GM19328 (cell line): ENCODE measurements around the gene SLC41A1.

Source experiments
- ATAC-seq: cut with Tn5 transposase; IDR thresholded peaks from one replicate; pipeline ENCODE4 v1.9.1; 2021; ENCODE audit warnings: mild to moderate bottlenecking, moderate library complexity; ENCODE audit not compliant: unreplicated experiment

SLC41A1 gene

GRCh38 chr1:205760606-205761005 lies 52.4 kb downstream of the SLC41A1 start:
- ATAC-seq: no peak

- ATAC-seq: no peak
These were observed 56.4 kb downstream of the SLC41A1 start for GRCh38 chr1:205756552-205756951.

- ATAC-seq: no peak
These were observed 58.1 kb downstream of the SLC41A1 start for GRCh38 chr1:205754857-205755256.

GRCh38 chr1:205751036-205751651 lies 61.9 kb downstream of the SLC41A1 start:
- ATAC-seq: no peak

- peak; percentile 70 for ATAC-seq
These were observed 62.6 kb downstream of the SLC41A1 start, which contains the start of gene NUCKS1 for GRCh38 chr1:205750138-205751035. TSS of gene NUCKS1 (minus strand) at chr1:205750182. CDS start at chr1:205749973, 209 bp downstream.

GRCh38 chr1:205749234-205750137 lies 63.5 kb downstream of the SLC41A1 start:
- peak; percentile 76 for ATAC-seq

GRCh38 chr1:205748403-205749233 lies 64.4 kb downstream of the SLC41A1 start:
- no peak for ATAC-seq

GRCh38 chr1:205746757-205747412 lies 66.1 kb downstream of the SLC41A1 start:
- no peak for ATAC-seq

- ATAC-seq: no peak
These were observed 68.6 kb downstream of the SLC41A1 start for GRCh38 chr1:205744403-205744802.

- no peak for ATAC-seq
These were observed 69.0 kb downstream of the SLC41A1 start for GRCh38 chr1:205743977-205744376.

GRCh38 chr1:205741681-205742080 lies 71.3 kb downstream of the SLC41A1 start:
- ATAC-seq: no peak

GRCh38 chr1:205739348-205740160 lies 73.4 kb downstream of the SLC41A1 start:
- no peak for ATAC-seq
